Suprapubic skin (tissue), 4 donors: ENCODE measurements around the gene LEKR1. TPM values are rescaled to one million over a fixed set of nuclear protein-coding genes. Genes with fewer than 3 reads are reported as not detected.

Experiments used
- DNase-seq, 2 donors: peaks; one replicate each; pipeline ENCODE4 v3.0.0-alpha.2; 2019; ENCODE audit warnings: low spot score in 2 of 2
- H3K27ac ChIP-seq: fragments of 200-600 bp; sonication (generic); one replicate; pipeline ENCODE4 v1.5.1; 2019
- H3K27me3 ChIP-seq: fragments of 200-600 bp; sonication (generic); one replicate; pipeline ENCODE4 v1.5.1; 2019
- H3K36me3 ChIP-seq: fragments of 200-600 bp; sonication (generic); one replicate; pipeline ENCODE4 v1.5.1; 2019
- H3K4me1 ChIP-seq: fragments of 200-600 bp; sonication (generic); one replicate; pipeline ENCODE4 v1.5.1; 2019
- H3K4me3 ChIP-seq: fragments of 200-600 bp; sonication (generic); one replicate; pipeline ENCODE4 v1.5.1; 2019; ENCODE audit warnings: mild to moderate bottlenecking
- H3K9me3 ChIP-seq: fragments of 200-600 bp; sonication (generic); one replicate; pipeline ENCODE4 v1.5.1; 2019
- EP300 ChIP-seq: sonication (generic); formaldehyde crosslinking; IDR thresholded peaks from one replicate; pipeline ENCODE4 v1.6.1; 2017; ENCODE audit warnings: antibody characterized with exemption
- POLR2A ChIP-seq, 2 donors: fragments of 450-650 bp; IDR thresholded peaks; one replicate each; pipeline ENCODE4 v1.6.1; 2017; ENCODE audit warnings: antibody characterized with exemption in 2 of 2, mild to moderate bottlenecking in 2 of 2, moderate library complexity in 2 of 2
- POLR2AphosphoS5 ChIP-seq, 3 donors: sonication (generic); formaldehyde crosslinking; IDR thresholded peaks; one replicate each; pipeline ENCODE4 v1.6.1; 2017; ENCODE audit warnings: antibody characterized with exemption in 3 of 3
- WGBS: methylation state at CpG from one replicate; pipeline ENCODE4 v1.1.5; 2018; 5-methylcytosine and 5-hydroxymethylcytosine counted together
- total RNA-seq, 4 donors: library from RNA; depleted of rRNA; stranded (reverse); fragments of >200 nt; gene quantifications; one replicate each; pipeline ENCODE4 v1.1.0, GENCODE V29; 2016
- TF ChIP-seq, protein P1 (sequence below), 2 donors: fragments of 200-600 bp in 1 of 2; fragments of 450-650 bp in 1 of 2; sonication (generic) in 1 of 2; IDR thresholded peaks; one replicate each; pipeline ENCODE4 v1.5.1; 2016 to 2019; ENCODE audit warnings: antibody characterized with exemption in 2 of 2, mild to moderate bottlenecking in 1 of 2, moderate library complexity in 1 of 2

Gene LEKR1
- total RNA-seq, 4 donors from 2014 or later, result 1.0 to 3.4 (median 1.5) TPM

DNA sequence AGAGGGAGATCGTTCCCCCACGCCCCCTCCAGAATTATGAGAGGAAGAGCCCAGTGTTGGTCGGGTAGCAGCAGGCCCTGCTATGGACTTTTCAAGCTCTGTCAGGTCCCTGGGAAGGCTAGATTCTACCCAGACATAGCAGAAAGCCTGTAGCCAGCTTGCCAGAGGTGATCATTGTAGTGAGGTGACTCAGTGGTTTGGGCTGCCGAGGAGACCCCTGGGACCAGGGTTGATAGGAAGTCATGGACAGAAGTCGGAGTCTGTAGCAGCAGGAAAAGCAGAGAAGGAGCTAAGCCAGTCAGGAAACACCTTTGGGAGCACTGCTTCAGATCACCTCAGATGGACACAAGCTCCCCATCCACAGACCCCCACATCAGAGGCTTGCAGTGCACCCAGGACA, 266.1 kb downstream of the LEKR1 start:
- no peak for TF ChIP-seq POLR2AphosphoS5 (IDR thresholded peaks at IDR 0.05)
- TF ChIP-seq EP300, result no peak
- TF ChIP-seq, protein P1, sequence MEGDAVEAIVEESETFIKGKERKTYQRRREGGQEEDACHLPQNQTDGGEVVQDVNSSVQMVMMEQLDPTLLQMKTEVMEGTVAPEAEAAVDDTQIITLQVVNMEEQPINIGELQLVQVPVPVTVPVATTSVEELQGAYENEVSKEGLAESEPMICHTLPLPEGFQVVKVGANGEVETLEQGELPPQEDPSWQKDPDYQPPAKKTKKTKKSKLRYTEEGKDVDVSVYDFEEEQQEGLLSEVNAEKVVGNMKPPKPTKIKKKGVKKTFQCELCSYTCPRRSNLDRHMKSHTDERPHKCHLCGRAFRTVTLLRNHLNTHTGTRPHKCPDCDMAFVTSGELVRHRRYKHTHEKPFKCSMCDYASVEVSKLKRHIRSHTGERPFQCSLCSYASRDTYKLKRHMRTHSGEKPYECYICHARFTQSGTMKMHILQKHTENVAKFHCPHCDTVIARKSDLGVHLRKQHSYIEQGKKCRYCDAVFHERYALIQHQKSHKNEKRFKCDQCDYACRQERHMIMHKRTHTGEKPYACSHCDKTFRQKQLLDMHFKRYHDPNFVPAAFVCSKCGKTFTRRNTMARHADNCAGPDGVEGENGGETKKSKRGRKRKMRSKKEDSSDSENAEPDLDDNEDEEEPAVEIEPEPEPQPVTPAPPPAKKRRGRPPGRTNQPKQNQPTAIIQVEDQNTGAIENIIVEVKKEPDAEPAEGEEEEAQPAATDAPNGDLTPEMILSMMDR (IDR thresholded peaks at IDR 0.05), result no peak
- TF ChIP-seq POLR2A (IDR thresholded peaks at IDR 0.05), result no peak

DNA sequence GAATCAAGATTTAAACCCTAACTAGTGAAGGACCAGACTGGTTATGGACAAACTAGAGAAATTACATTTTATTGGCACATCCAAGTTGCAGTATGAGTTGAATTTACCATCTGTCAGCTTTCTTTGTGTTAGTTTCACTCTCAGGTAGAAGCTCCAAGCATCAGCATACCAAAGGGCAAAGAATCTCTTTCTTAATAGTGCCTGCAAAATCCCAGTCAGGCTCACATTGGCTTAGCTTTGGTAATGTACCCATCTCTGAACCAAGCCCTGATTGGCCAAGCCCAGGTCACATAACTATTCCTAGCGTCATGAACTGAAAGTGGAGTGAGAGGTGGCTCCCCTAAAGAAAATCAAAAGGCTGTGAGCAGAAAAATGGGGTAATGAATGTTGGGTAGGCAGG, 266.9 kb downstream of the LEKR1 start:
- 75% methylated on average over 1 of the region's 1 CpG for whole genome bisulfite sequencing
- no peaks in the 10 kb centered on the region for H3K27me3 ChIP-seq
- no peaks in the 10 kb centered on the region for H3K36me3 ChIP-seq
- TF ChIP-seq POLR2AphosphoS5 (IDR thresholded peaks at IDR 0.05) (no peak), POLR2A (IDR thresholded peaks at IDR 0.05) (no peak), EP300 (no peak)
- TF ChIP-seq, protein P1 (IDR thresholded peaks at IDR 0.05), result no peak
- peaks cover 24% of the 10 kb centered on the region for H3K4me1 ChIP-seq
- H3K27ac ChIP-seq, result no peak overlapping the region
- H3K9me3 ChIP-seq, result no peaks in the 10 kb centered on the region
- DNase-seq, result no peak
- H3K4me3 ChIP-seq, result no peak overlapping the region

More for the DNA sequence above, 266.1 kb downstream of the LEKR1 start:
- 80% methylated on average over 5 of the region's 5 CpGs for WGBS
- Histone ChIP-seq H3K36me3 (no peaks in the 10 kb centered on the region), H3K27me3 (no peaks in the 10 kb centered on the region), H3K4me3 (no peak overlapping the region), H3K9me3 (no peaks in the 10 kb centered on the region), H3K27ac (no peak overlapping the region), H3K4me1 (peaks cover 33% of the 10 kb centered on the region)
- DNase-seq, result no peak

DNA sequence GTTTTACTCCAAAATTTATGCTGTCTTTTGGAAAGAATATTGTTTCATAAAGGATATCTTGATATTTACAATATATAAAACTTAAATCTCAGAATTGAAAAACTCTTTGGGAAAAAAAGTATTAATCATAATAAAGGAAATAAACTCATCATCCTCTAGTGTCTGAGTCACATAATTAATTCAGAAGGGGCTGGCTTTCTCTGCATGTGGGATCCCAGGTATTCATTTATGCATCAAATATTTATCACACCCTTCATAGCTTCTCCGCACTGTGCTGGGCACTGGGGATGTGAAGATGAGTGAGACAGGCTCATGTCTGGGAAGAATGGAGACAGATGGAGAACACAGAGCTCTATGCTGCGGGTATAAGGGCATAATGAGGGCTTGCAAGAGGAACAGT, 268.1 kb downstream of the LEKR1 start:
- Histone ChIP-seq H3K9me3 (no peaks in the 10 kb centered on the region), H3K4me1 (peaks cover 20% of the 10 kb centered on the region), H3K36me3 (no peaks in the 10 kb centered on the region), H3K4me3 (no peak overlapping the region), H3K27me3 (no peaks in the 10 kb centered on the region), H3K27ac (no peak overlapping the region)
- 93% methylated on average over 2 of the region's 2 CpGs for WGBS
- DNase-seq, result no peak
- TF ChIP-seq EP300 (no peak), POLR2A (IDR thresholded peaks at IDR 0.05) (no peak), POLR2AphosphoS5 (IDR thresholded peaks at IDR 0.05) (no peak)
- TF ChIP-seq, protein P1 (IDR thresholded peaks at IDR 0.05), result no peak

DNA sequence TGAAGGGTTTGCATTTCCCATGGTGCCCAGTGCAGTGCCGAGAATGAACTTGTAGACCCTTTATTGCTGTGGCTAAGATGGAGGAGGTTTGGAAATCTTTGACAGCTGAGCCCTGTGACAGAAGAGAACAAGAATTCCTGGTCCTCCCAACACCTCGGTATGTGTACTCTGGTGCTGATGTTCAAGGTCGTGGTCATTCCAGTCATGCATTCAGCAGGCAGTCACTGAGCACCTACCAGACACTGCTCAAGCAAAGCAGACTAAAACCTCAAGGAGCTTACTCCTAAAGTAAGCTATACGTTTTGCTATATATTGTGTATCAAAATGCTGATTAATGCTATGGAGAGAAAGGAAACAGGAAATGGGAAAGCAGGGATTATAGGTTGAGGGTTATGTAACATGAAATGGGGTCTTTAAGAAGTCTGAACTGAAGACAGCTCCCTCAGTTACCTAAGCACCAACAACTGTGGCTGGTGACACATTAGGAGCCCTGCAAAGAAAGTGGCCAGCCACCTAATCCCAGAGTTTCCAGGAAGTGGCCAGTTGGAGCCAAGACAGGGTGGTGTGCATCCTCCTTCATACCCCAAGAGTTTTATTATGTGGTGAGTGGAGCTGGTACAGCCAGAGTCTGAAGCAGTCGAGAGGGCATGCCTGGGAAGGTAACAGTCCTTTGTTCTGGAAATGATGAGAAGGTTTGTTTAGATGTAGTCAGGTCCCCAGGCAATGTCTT, 268.8 kb downstream of the LEKR1 start:
- Histone ChIP-seq H3K27me3 (no peaks in the 10 kb centered on the region), H3K9me3 (no peaks in the 10 kb centered on the region), H3K4me1 (peaks cover 19% of the 10 kb centered on the region), H3K27ac (no peak overlapping the region), H3K4me3 (no peak overlapping the region), H3K36me3 (no peaks in the 10 kb centered on the region)
- TF ChIP-seq POLR2AphosphoS5 (IDR thresholded peaks at IDR 0.05) (no peak), POLR2A (IDR thresholded peaks at IDR 0.05) (no peak), EP300 (no peak)
- TF ChIP-seq, protein P1 (IDR thresholded peaks at IDR 0.05), result no peak
- 89% methylated on average over 5 of the region's 5 CpGs for WGBS
- DNase-seq, result no peak

Other genes starting within 250 kb of the LEKR1 start
- gene TIPARP, start 151.8 kb upstream of the LEKR1 start, total RNA-seq, result 100 to 1,000 TPM in 3 of 4 donors, 10 to 100 TPM in 1; 85.5 to 152 (median 140) TPM